ENCODE data around the gene RCOR3. TPM values are rescaled to one million over a fixed set of nuclear protein-coding genes. Genes with fewer than 3 reads are reported as not detected.

The RCOR3 gene
- total and polyA plus RNA-seq, 10 of the 15 experiments (the other 5 are each of a cell fraction or from before 2014, with no cell fraction given): 8.0 to 55.0 (median 25.1) TPM

DNA sequence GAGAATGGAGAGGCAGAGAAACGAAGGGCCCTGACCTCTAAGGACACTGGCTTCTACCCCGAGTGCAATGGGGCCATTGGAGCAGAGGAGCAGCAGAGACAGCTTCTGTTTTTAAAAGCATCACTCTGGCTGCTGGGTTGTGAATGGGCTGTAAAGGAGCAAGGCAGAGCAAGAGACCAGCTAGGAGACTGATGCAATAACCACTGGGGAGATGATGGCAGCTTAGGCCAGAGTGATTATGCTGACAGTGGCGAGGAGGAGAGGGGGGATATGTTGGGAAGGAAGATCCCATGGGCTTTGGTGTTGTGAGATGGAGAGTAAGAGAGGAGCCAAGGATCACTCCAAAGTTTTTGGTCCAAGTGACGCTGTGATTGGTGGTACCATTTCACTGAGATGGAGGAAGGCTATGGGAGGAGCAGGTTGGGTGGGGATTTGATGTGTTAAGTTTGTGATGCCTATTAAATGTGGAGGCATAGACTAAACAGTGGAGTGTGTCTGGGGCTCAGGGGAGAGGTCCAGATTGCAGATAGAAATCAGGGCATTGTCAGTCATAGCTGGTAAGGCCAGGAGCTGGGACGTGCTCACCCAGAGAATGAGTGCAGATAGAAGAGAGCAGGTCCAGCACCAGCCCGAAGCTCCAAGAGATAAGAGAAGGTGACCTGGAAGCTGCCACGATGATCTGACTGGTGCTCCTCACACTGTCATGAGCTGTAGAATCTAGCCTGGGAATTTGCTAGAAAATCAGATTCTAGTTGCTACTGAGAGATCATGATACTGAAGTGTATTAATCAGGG is 78.5 kb downstream of the RCOR3 start:
- ChIA-PET RAD21 (ENCODE audit: unreplicated experiment) (interaction anchor here (1.4 kb wide), 1 partner anchor 9 kb away, joined by 5 read pairs; no protein-coding TSS in a partner anchor), POLR2A (interaction anchor here (0.9 kb wide), 1 partner anchor 9 kb away, joined by 6 read pairs; no protein-coding TSS in a partner anchor), CTCF (interaction anchor here (1.0 to 5.1 kb wide), 5 partner anchors 9 to 19 kb away, joined by 3 to 27 read pairs (median 9); no protein-coding TSS in a partner anchor), SMC1A (ENCODE audit: uncharacterized antibody, unreplicated experiment) (interaction anchor here (1.3 to 5.1 kb wide), 3 partner anchors 9 to 43 kb away, joined by 4 to 29 read pairs (median 21); no protein-coding TSS in a partner anchor)
- Histone ChIP-seq H3K9me3 (replicated peaks; ENCODE audit: control insufficient read depth, insufficient read depth, low read length) (no peaks in the 10 kb centered on the region), H3K4me3 (no peak overlapping the region), H3K4me2 (ENCODE audit: control insufficient read depth, insufficient read depth) (no peak overlapping the region), H3K4me1 (ENCODE audit: control insufficient read depth, insufficient read depth, low read length) (peaks cover 30% of the 10 kb centered on the region), H2AFZ (ENCODE audit: control insufficient read depth, low read depth, low read length) (no peak overlapping the region), H3K79me2 (ENCODE audit: control insufficient read depth, insufficient read depth, low read length) (peaks cover 69% of the 10 kb centered on the region), H3K9ac (ENCODE audit: control insufficient read depth, insufficient read depth, low read length) (no peak overlapping the region), H3K27me3 (replicated peaks in 1 of 2; ENCODE audit: control insufficient read depth in 2 of 2, insufficient read depth in 2 of 2, low read length in 1 of 2) (no peaks in the 10 kb centered on the region), H3K36me3 (ENCODE audit: control insufficient read depth in 2 of 2, insufficient read depth in 2 of 2, low read length in 1 of 2) (no peaks in the 10 kb centered on the region; a peak in 2 of 4 replicates), H3K27ac (ENCODE audit: control insufficient read depth, insufficient read depth) (no peak overlapping the region), H4K20me1 (ENCODE audit: control insufficient read depth, insufficient read depth) (no peaks in the 10 kb centered on the region)
- FAIRE-seq (no peak), DNase-seq (ENCODE audit: low read depth, low spot score) (no peak), ATAC-seq (no peak)
- TF ChIP-seq, protein P1, sequence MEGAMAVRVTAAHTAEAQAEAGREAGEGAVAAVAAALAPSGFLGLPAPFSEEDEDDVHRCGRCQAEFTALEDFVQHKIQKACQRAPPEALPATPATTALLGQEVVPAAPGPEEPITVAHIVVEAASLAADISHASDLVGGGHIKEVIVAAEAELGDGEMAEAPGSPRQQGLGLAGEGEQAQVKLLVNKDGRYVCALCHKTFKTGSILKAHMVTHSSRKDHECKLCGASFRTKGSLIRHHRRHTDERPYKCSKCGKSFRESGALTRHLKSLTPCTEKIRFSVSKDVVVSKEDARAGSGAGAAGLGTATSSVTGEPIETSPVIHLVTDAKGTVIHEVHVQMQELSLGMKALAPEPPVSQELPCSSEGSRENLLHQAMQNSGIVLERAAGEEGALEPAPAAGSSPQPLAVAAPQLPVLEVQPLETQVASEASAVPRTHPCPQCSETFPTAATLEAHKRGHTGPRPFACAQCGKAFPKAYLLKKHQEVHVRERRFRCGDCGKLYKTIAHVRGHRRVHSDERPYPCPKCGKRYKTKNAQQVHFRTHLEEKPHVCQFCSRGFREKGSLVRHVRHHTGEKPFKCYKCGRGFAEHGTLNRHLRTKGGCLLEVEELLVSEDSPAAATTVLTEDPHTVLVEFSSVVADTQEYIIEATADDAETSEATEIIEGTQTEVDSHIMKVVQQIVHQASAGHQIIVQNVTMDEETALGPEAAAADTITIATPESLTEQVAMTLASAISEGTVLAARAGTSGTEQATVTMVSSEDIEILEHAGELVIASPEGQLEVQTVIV (IDR thresholded peaks at IDR 0.05; ENCODE audit: borderline replicate concordance, partially characterized antibody): no peak
- TF ChIP-seq TCF12 (IDR thresholded peaks at IDR 0.05; ENCODE audit: low read depth, low read length) (no peak), CBX3 (IDR thresholded peaks at IDR 0.05; ENCODE audit: borderline replicate concordance, low read depth) (no peak), RUNX3 (IDR thresholded peaks at IDR 0.05; ENCODE audit: low read length) (no peak), SP1 (IDR thresholded peaks at IDR 0.05; ENCODE audit: low read depth, low read length) (no peak)
- in situ Hi-C loops (cut with MboI) (no loop called here), intact Hi-C loops (cut with micrococcal nuclease; ENCODE audit: unreplicated experiment) (no loop called here)
- no TSS peak for BruUV-seq (replicated peaks)
- WGBS (ENCODE audit: insufficient coverage, insufficient replicate concordance, low lambda C conversion rate, missing lambda C conversion rate): 86% methylated on average over 7 of the region's 7 CpGs

Measured in GM12878 (cell line).